B cell (primary cell): ENCODE measurements around the gene TRAPPC2.

Source experiments
- CTCF ChIP-seq: fragments of 200-600 bp; IDR thresholded peaks from one replicate; pipeline ENCODE4 v1.8.0; 2022; ENCODE audit warnings: antibody characterized with exemption, mild to moderate bottlenecking
- EZH2 ChIP-seq: IDR thresholded peaks from 2 replicates; pipeline ENCODE4 v1.6.1; 2012; ENCODE audit warnings: borderline replicate concordance, low read depth, mild to moderate bottlenecking, moderate library complexity, low read length; ENCODE audit not compliant: insufficient read depth, poor library complexity, severe bottlenecking

GRCh38 chrX:13697976-13698375 lies 36.4 kb downstream of the TRAPPC2 start:
- no peak for TF ChIP-seq CTCF
- TF ChIP-seq EZH2 = no peak
